Natural killer cell treated with Interleukin-12 subunit alpha and Interleukin-12 subunit beta and Interleukin-15 and Interleukin-18, amount 100 ng/mL, for 72 hours (primary cell): ENCODE measurements around the gene RBMS1. TPM values are rescaled to one million over a fixed set of nuclear protein-coding genes. Genes with fewer than 3 reads are reported as not detected.
A peak's percentile ranks its signal among the peaks of the same experiment; 100 is the strongest.

Experiments
- ATAC-seq, 2 donors: fragments of 150-1000 bp; cut with Tn5 transposase in 1 of 2; sonication (Bioruptor Pico), chemical (Tn5 transposase) in 1 of 2; 2 replicates each; pipeline ENCODE4 v1.10.0; 2021
- DNase-seq: peaks from one replicate; pipeline ENCODE4 v3.0.0; 2022; ENCODE audit warnings: low spot score
- H3K27ac Mint-ChIP-seq, 2 donors: 1 replicate in 1 of 2; 2 replicates in 1 of 2; pipeline ENCODE4 v1.8.0; 2022; ENCODE audit warnings: mixed read lengths in 2 of 2, mild to moderate bottlenecking in 1 of 2, moderate library complexity in 1 of 2
- H3K27me3 Mint-ChIP-seq, 2 donors: 1 replicate in 1 of 2; 2 replicates in 1 of 2; pipeline ENCODE4 v1.8.0; 2022; ENCODE audit warnings: mixed read lengths in 2 of 2
- H3K36me3 Mint-ChIP-seq: one replicate; pipeline ENCODE4 v1.8.0; 2022; ENCODE audit warnings: mixed read lengths
- H3K4me1 Mint-ChIP-seq, 2 donors: 1 replicate in 1 of 2; 2 replicates in 1 of 2; pipeline ENCODE4 v1.8.0; 2022; ENCODE audit warnings: low read depth in 2 of 2, mixed read lengths in 2 of 2, mild to moderate bottlenecking in 1 of 2
- H3K4me3 Mint-ChIP-seq: one replicate; pipeline ENCODE4 v1.8.0; 2022; ENCODE audit warnings: mixed read lengths
- H3K9me3 Mint-ChIP-seq: 2 replicates; pipeline ENCODE4 v1.8.0; 2022; ENCODE audit warnings: mixed read lengths
- total RNA-seq, 2 donors: library from RNA; stranded (reverse); gene quantifications; one replicate each; pipeline ENCODE4 v1.2.3, GENCODE V29; 2022

RBMS1 gene
- total RNA-seq: 10 to 100 TPM; 59.4 to 86.1 TPM

- DNase-seq: no peak
- peak; percentile 71 to 82 for ATAC-seq
- peak within 1 kb of the TSS; percentile 78 to 86 for H3K27ac Mint-ChIP-seq
- H3K4me1 Mint-ChIP-seq: peaks cover 10 to 26% of the 10 kb centered on the region in 2 donors
- no peaks in the 10 kb centered on the region for H3K36me3 Mint-ChIP-seq
- no peaks in the 10 kb centered on the region for H3K9me3 Mint-ChIP-seq
- H3K27me3 Mint-ChIP-seq: peaks cover 6 to 18% of the 10 kb centered on the region in 2 donors
- H3K4me3 Mint-ChIP-seq: peak within 1 kb of the TSS; percentile 94
Measured at GRCh38 chr2:160493227-160494028, at the start of gene RBMS1. TSS of gene RBMS1 (minus strand) at chr2:160493807. CDS start at chr2:160493363, 444 bp downstream.

GRCh38 chr2:160541745-160542144, 48.1 kb upstream of the RBMS1 start:
- Mint-ChIP-seq H3K9me3 (no peaks in the 10 kb centered on the region), H3K27ac (no peak overlapping the region), H3K27me3 (peaks cover 3 to 6% of the 10 kb centered on the region in 2 donors), H3K36me3 (no peaks in the 10 kb centered on the region), H3K4me1 (no peaks in the 10 kb centered on the region), H3K4me3 (no peak overlapping the region)
- ATAC-seq (no peak), DNase-seq (no peak)

- Mint-ChIP-seq H3K36me3 (no peaks in the 10 kb centered on the region), H3K27ac (no peak overlapping the region), H3K27me3 (peaks cover 3 to 6% of the 10 kb centered on the region in 2 donors), H3K9me3 (no peaks in the 10 kb centered on the region), H3K4me3 (no peak overlapping the region), H3K4me1 (no peaks in the 10 kb centered on the region)
- no peak for DNase-seq
- no peak for ATAC-seq
Measured at GRCh38 chr2:160538559-160539355, 45.1 kb upstream of the RBMS1 start.

- Mint-ChIP-seq H3K27ac (no peak overlapping the region), H3K4me1 (no peaks in the 10 kb centered on the region), H3K9me3 (no peaks in the 10 kb centered on the region), H3K27me3 (peaks cover 3 to 6% of the 10 kb centered on the region in 2 donors), H3K36me3 (no peaks in the 10 kb centered on the region), H3K4me3 (no peak overlapping the region)
- ATAC-seq: no peak
- no peak for DNase-seq
Measured at GRCh38 chr2:160538115-160538514, 44.5 kb upstream of the RBMS1 start.

GRCh38 chr2:160534996-160535395, 41.4 kb upstream of the RBMS1 start:
- Mint-ChIP-seq H3K27ac (no peak overlapping the region), H3K36me3 (peaks cover 2% of the 10 kb centered on the region), H3K27me3 (peaks cover 2 to 3% of the 10 kb centered on the region in 2 donors), H3K4me3 (no peak overlapping the region), H3K4me1 (no peaks in the 10 kb centered on the region), H3K9me3 (no peaks in the 10 kb centered on the region)
- no peak for DNase-seq
- no peak for ATAC-seq

- no peaks in the 10 kb centered on the region for H3K9me3 Mint-ChIP-seq
- ATAC-seq (no peak), DNase-seq (no peak)
- H3K27ac Mint-ChIP-seq: no peak overlapping the region
- no peaks in the 10 kb centered on the region for H3K4me1 Mint-ChIP-seq
- H3K4me3 Mint-ChIP-seq: no peak overlapping the region
- H3K36me3 Mint-ChIP-seq: peaks cover 4% of the 10 kb centered on the region
- H3K27me3 Mint-ChIP-seq: peaks cover 2 to 8% of the 10 kb centered on the region in 2 donors
Measured at GRCh38 chr2:160534249-160534648, 40.6 kb upstream of the RBMS1 start.

GRCh38 chr2:160533482-160533881, 39.9 kb upstream of the RBMS1 start:
- H3K27me3 Mint-ChIP-seq: peaks cover 7 to 8% of the 10 kb centered on the region in 2 donors
- no peaks in the 10 kb centered on the region for H3K4me1 Mint-ChIP-seq
- H3K27ac Mint-ChIP-seq: no peak overlapping the region
- no peak overlapping the region for H3K4me3 Mint-ChIP-seq
- peaks cover 4% of the 10 kb centered on the region for H3K36me3 Mint-ChIP-seq
- no peak for ATAC-seq
- no peaks in the 10 kb centered on the region for H3K9me3 Mint-ChIP-seq
- DNase-seq: no peak

- Mint-ChIP-seq H3K9me3 (no peaks in the 10 kb centered on the region), H3K36me3 (peaks cover 4% of the 10 kb centered on the region), H3K4me1 (no peaks in the 10 kb centered on the region), H3K4me3 (no peak overlapping the region), H3K27me3 (peaks cover 8 to 11% of the 10 kb centered on the region in 2 donors), H3K27ac (no peak overlapping the region)
- DNase-seq (no peak), ATAC-seq (no peak)
Measured at GRCh38 chr2:160532388-160532787, 38.8 kb upstream of the RBMS1 start.

GRCh38 chr2:160522951-160523710, 29.5 kb upstream of the RBMS1 start:
- DNase-seq (no peak), ATAC-seq (peak in 1 of 2 donors; percentile 46)
- H3K4me3 Mint-ChIP-seq: no peak overlapping the region
- H3K36me3 Mint-ChIP-seq: no peaks in the 10 kb centered on the region
- no peaks in the 10 kb centered on the region for H3K4me1 Mint-ChIP-seq
- H3K27me3 Mint-ChIP-seq: peaks cover 13 to 17% of the 10 kb centered on the region in 2 donors
- H3K27ac Mint-ChIP-seq: no peak overlapping the region
- H3K9me3 Mint-ChIP-seq: no peaks in the 10 kb centered on the region

GRCh38 chr2:160517731-160518130, 24.1 kb upstream of the RBMS1 start:
- H3K27ac Mint-ChIP-seq: no peak overlapping the region
- no peak for ATAC-seq
- peaks cover 4 to 5% of the 10 kb centered on the region in 2 donors for H3K4me1 Mint-ChIP-seq
- H3K4me3 Mint-ChIP-seq: no peak overlapping the region
- H3K36me3 Mint-ChIP-seq: no peaks in the 10 kb centered on the region
- no peaks in the 10 kb centered on the region for H3K9me3 Mint-ChIP-seq
- peaks cover 11 to 18% of the 10 kb centered on the region in 2 donors for H3K27me3 Mint-ChIP-seq
- DNase-seq: no peak

- Mint-ChIP-seq H3K27ac (no peak overlapping the region), H3K27me3 (peaks cover 11 to 18% of the 10 kb centered on the region in 2 donors), H3K4me3 (no peak overlapping the region), H3K4me1 (peaks cover 4 to 5% of the 10 kb centered on the region in 2 donors), H3K9me3 (no peaks in the 10 kb centered on the region), H3K36me3 (no peaks in the 10 kb centered on the region)
- peak in 1 of 2 donors; percentile 41 for ATAC-seq
- no peak for DNase-seq
Measured at GRCh38 chr2:160516547-160517365, 23.1 kb upstream of the RBMS1 start.

- H3K4me1 Mint-ChIP-seq: peaks cover 4 to 5% of the 10 kb centered on the region in 2 donors
- DNase-seq: no peak
- ATAC-seq: no peak
- H3K27ac Mint-ChIP-seq: no peak overlapping the region
- no peaks in the 10 kb centered on the region for H3K9me3 Mint-ChIP-seq
- H3K36me3 Mint-ChIP-seq: no peaks in the 10 kb centered on the region
- peaks cover 11 to 18% of the 10 kb centered on the region in 2 donors for H3K27me3 Mint-ChIP-seq
- H3K4me3 Mint-ChIP-seq: no peak overlapping the region
Measured at GRCh38 chr2:160515120-160515519, 21.5 kb upstream of the RBMS1 start.

GRCh38 chr2:160513120-160513519, 19.5 kb upstream of the RBMS1 start:
- Mint-ChIP-seq H3K4me3 (no peak overlapping the region), H3K9me3 (no peaks in the 10 kb centered on the region), H3K27ac (no peak overlapping the region), H3K4me1 (peaks cover 4 to 5% of the 10 kb centered on the region in 2 donors), H3K36me3 (no peaks in the 10 kb centered on the region), H3K27me3 (peaks cover 0 to 11% of the 10 kb centered on the region in 2 donors)
- DNase-seq (no peak), ATAC-seq (no peak)
